Fibroblast of lung (primary cell): ENCODE results near the gene SLC5A8.
"Not testable (repeated sequence)": the region's sequence is repeated elsewhere in the genome, so short reads cannot be mapped to it uniquely, and the experiment has no call there.

Source experiments
- EZH2 ChIP-seq: IDR thresholded peaks from 2 replicates; pipeline ENCODE4 v1.5.1; 2012; ENCODE audit warnings: low read length, control low read depth, mild to moderate bottlenecking; ENCODE audit errors: missing control alignments
- TF ChIP-seq, protein P1 (sequence below), 2 donors: IDR thresholded peaks in 1 of 2; conservative IDR thresholded peaks in 1 of 2; 1 replicate in 1 of 2; 2 replicates in 1 of 2; pipeline ENCODE4 v1.5.1; 2011 to 2012; ENCODE audit warnings: low read length in 2 of 2, control low read depth in 1 of 2, inconsistent platforms in 1 of 2, low read depth in 1 of 2, mild to moderate bottlenecking in 1 of 2

DNA sequence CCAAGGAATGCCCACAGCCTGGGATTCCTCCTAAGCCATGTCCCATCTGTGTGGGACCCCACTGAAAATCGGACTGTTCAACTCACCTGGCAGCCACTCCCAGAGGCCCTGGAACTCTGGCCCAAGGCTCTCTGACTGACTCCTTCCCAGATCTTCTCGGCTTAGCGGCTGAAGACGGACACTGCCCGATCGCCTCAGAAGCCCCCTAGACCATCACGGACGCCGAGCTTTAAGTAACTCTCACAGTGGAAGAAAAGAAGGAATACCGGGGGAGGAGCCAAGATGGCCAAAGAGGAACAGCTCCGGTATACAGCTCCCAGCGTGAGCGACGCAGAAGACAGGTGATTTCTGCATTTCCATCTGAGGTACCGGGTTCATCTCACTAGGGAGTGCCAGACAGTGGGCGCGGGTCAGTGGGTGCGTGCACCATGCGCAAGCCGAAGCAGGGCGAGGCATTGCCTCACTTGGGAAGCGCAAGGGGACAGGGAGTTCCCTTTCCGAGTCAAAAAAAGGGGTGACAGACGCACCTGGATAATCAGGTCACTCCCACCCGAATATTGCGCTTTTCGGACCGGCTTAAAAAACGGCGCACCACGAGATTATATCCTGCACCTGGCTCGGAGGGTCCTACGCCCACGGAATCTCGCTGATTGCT is 64.1 kb downstream of the SLC5A8 start:
- TF ChIP-seq, protein P1, sequence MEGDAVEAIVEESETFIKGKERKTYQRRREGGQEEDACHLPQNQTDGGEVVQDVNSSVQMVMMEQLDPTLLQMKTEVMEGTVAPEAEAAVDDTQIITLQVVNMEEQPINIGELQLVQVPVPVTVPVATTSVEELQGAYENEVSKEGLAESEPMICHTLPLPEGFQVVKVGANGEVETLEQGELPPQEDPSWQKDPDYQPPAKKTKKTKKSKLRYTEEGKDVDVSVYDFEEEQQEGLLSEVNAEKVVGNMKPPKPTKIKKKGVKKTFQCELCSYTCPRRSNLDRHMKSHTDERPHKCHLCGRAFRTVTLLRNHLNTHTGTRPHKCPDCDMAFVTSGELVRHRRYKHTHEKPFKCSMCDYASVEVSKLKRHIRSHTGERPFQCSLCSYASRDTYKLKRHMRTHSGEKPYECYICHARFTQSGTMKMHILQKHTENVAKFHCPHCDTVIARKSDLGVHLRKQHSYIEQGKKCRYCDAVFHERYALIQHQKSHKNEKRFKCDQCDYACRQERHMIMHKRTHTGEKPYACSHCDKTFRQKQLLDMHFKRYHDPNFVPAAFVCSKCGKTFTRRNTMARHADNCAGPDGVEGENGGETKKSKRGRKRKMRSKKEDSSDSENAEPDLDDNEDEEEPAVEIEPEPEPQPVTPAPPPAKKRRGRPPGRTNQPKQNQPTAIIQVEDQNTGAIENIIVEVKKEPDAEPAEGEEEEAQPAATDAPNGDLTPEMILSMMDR (conservative IDR thresholded peaks at IDR 0.05 in 1 of 2, IDR thresholded peaks at IDR 0.05 in 1 of 2; ENCODE audit: low read depth in 1 of 2, low read length in 2 of 2), result not testable (repeated sequence)
- not testable (repeated sequence) for TF ChIP-seq EZH2
